Activated CD4-positive, CD25-positive, alpha-beta regulatory T cell treated with anti-CD3 and anti-CD28 coated beads, Interleukin-2, amount 50 U/mL, for 16 hours (primary cell): ENCODE data around the gene TSPAN17.
A peak's percentile ranks its signal among the peaks of the same experiment; 100 is the strongest.
"Not testable (repeated sequence)": the region's sequence is repeated elsewhere in the genome, so short reads cannot be mapped to it uniquely, and the experiment has no call there.

Experiments
- DNase-seq: peaks from one replicate; pipeline ENCODE4 v3.0.0-alpha.2; 2020; ENCODE audit warnings: low read depth, low spot score

Gene TSPAN17, protein sequence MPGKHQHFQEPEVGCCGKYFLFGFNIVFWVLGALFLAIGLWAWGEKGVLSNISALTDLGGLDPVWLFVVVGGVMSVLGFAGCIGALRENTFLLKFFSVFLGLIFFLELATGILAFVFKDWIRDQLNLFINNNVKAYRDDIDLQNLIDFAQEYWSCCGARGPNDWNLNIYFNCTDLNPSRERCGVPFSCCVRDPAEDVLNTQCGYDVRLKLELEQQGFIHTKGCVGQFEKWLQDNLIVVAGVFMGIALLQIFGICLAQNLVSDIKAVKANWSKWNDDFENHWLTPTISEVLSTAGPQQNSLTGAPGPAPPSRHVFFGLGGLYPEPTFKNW

DNA sequence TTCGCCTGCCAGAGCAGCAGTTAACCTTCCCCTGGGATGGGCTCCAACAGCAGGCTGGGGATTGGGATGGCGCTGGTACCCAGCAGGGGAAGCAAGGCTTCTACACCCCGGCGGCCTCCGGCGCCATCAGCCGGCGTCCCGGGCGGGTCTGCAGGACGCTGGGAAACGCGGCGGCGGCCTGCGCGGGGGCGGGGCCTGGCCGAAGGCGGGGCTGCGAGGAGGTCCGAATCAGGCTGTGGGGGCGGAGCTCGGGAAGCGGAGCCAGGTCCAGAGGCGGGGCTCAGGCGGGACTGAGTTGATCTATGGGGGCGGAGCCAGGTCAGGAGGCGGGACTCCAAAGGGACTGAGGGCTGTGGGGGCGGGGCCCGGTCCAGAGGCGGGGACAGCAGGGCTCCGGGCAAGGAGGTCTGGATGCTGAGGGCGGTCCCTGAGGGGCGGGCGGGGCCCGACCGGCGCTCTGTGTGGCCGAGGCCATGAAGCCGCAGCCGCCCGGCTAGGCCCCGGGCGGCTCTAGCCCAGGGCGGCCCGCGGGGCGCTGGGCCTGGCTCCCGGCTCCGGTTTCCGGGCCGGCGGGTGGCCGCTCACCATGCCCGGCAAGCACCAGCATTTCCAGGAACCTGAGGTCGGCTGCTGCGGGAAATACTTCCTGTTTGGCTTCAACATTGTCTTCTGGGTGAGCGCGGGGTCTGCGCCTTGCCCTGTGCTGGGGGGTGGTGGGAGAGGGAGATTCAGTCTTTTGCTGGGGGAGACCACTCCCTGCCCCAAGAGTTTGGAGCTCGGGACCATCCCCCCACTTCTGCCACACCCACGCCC lies at the start of gene TSPAN17:
TSS of gene TSPAN17 (plus strand) at position 455 of the 813 bp plus-strand sequence. CDS start at position 587, 132 bp downstream.
- DNase-seq: peak; percentile 93

- DNase-seq: not testable (repeated sequence)
Observed at GRCh38 chr5:176599749-176600430, 47.4 kb upstream of the TSPAN17 start.

- DNase-seq: no peak
Observed at GRCh38 chr5:176601901-176602482, 45.3 kb upstream of the TSPAN17 start.

DNA sequence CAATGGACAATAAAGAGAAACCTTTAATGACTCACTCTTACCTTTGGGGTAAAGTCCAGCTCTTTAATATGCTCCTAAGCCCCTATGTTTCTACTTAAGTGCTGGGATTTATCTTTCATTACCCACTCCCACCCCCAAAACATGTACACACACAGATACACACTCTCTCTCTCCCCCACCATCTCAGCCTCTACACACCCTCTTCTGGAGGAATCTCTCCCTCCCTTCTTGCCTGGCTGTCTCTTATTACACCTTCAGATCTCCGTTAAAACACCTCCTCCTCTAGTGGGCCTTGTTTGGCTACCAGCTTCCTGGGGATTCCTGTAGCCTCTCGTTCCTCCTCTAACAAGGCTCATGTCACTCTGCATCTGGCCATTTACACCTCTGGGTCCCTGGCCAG lies 44.2 kb upstream of the TSPAN17 start:
- no peak for DNase-seq

- no peak for DNase-seq
Observed at GRCh38 chr5:176606032-176606431, 41.3 kb upstream of the TSPAN17 start.

DNA sequence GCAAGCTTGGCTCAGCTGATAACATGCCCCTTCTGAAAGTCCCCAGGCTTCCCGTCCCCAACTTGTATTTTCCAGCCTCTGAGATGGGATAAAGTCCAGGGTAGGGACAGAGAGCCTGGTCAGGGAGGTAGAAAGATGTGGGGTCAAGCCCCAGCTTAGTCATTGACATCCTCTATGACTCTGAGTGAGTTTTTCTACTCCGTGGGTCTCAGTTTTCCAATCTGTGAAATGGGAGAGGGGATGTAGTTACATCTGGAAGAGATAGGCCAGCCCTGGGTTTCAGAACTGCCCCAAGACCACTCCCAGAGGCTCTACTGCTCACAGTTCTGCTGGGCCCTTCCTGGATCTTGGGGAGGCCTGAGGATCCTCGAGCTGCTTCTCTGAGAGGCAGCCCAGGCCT lies 40.4 kb upstream of the TSPAN17 start:
- DNase-seq: no peak

DNA sequence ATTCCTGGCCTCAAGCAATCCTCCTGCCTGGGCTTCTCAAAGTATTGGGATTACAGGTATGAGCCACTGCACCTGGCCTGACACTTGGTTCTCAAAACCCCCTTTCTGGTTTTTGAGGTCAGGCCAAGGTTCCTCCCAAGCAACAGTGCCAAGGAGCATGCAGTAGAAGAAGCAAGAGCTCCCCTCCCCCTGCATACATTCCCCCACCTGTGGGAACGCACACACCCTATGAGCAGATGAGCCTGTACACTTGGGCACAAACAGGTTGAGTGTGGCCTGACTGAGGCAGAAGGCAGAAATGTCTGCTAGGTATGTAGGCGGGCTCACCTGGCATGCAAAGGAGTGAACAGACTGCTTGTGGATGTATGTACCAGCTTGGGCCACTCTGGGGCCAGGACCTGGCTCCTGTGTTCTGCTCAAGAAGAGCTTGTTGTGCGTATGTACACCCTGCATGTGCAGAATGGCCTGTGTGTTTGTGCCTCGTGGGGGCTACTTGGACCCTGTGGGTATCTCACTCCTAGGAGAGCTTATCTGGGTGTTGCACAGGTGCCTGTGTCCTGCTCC lies 39.1 kb upstream of the TSPAN17 start:
- DNase-seq: no peak

DNA sequence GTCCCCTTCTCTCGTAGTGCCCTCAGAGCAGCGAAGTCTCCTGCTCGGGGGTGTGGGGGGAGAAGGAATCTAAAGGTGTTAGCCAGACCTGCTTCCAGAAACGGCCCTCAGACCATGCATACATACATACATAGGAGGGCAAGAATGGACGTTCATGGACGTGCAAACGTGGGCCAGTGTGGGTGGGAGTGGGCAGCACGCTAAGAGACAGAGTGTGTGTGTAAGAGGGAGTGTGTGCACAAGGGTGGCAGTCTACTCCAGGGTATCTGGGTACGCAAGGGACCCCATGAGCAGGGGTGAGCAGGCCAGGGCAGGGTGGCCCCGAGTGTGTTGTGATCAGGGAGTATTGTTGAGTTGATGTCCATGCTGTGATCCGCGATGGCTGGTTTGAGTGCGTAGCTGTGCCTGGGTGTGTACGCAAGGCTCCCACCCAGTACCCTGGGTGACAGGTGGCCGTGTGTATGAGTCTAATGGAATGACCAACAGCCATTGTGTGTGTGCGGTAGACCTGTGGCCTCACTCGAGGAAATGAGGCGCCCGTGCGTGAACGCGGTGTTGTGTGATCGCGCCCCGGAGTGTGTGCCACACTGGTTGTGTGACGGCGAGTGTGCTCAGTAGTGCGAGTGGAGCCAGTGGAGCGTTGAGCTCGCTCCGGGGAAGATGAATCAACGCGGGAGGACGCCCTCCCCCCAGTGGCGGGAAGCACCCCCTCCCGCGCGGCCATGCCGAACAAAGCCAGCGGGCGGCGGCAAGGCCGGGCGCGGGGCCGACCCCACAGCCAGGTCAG lies 38.2 kb upstream of the TSPAN17 start:
- DNase-seq: no peak

DNA sequence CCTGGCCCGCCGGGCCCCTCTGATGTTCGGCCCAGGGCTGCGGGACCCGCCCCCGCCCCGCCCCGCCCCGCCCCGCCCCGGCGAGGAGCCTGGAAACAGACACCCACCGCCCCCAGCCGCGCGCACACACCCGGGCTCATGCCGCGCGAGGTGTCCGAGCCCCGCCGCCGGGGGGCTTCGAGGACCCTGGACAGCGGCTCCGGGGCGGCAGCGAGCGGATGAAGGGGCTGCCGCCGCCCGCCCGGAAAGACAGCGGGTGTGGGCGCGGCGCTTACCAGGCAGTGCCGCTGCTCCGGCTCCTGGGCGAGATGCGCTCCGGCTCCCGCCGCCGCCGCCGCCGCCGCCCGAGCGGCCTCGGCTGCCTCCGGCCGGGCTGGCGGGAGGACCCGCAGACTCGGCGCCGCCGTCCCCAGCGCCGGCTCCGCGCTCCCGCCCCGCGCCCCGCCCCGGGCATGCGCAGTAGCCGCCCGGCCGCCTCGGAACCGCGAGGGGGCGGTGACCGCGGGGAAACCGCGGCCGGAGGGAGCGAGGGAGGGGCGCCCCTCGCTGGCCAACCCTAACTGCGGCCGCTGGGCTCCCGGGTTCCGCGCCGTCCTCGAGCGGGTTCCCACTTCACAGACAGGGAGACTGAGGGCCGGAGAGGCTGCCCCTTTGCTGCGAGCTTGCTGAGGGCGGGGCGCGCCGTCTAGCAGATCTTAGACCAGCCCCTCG lies 37.4 kb upstream of the TSPAN17 start, which contains the start of gene GPRIN1:
TSS of gene GPRIN1 (minus strand) at position 433 of the 711 bp plus-strand sequence. CDS start 10,322 bp downstream, outside the sequence.
- no peak for DNase-seq

DNA sequence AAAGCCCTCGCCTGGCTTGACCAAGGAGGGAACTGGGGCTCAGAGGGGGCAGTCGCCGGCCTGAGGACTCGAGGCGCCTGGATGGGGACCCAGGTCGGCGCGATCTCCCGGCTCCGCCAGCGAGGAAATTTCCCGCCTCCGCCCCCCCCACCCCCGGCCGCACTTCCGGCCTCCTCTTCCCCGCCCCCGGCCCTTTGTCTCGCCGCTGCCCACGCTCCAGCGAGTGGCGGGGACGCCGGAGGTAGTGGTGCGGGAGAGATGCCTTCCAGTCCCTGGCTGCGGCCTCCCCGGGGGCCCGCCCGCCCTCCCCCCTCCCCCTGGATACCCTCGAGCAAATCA lies 36.9 kb upstream of the TSPAN17 start:
- DNase-seq: no peak

DNA sequence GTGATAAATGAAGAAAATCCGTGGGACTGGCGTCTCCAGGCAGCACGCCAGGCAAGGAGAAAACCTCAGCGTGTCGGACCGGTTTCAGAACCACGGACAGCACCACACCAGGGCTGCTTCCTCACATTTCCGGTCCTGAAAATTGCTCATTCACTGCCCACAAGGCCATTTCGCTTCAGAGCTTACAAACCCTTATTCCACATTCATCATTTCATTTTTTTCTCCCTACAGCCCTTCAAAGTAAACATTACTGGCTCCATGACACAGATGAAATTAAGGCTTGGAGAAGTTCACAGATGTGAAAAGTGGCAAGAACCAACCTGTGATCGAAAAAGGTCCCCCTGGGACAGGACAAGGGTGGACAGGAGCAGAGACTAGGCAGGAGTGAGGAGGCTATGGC lies 35.8 kb upstream of the TSPAN17 start:
- no peak for DNase-seq

DNA sequence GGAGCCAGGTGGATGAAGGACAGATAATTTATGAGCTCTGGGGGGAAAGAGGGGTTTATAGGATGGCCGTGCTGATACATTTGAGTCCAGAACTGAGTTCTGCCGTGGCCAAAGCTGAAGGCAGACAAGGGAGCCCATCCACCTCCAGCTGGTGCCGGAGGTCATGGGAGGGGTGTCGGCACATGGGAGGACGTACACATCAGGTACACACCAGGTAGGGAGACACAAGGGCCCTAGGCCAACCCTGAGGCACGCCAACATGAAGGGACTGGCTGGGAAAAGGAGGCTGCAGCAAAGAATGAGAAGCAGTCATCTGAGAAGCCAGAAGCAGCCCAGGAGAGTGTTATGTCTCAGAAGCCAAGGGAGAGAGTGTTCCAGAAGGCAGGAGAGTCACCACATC lies 35.3 kb upstream of the TSPAN17 start:
- DNase-seq: no peak

- no peak for DNase-seq
Observed at GRCh38 chr5:176612855-176613254, 34.4 kb upstream of the TSPAN17 start.

DNA sequence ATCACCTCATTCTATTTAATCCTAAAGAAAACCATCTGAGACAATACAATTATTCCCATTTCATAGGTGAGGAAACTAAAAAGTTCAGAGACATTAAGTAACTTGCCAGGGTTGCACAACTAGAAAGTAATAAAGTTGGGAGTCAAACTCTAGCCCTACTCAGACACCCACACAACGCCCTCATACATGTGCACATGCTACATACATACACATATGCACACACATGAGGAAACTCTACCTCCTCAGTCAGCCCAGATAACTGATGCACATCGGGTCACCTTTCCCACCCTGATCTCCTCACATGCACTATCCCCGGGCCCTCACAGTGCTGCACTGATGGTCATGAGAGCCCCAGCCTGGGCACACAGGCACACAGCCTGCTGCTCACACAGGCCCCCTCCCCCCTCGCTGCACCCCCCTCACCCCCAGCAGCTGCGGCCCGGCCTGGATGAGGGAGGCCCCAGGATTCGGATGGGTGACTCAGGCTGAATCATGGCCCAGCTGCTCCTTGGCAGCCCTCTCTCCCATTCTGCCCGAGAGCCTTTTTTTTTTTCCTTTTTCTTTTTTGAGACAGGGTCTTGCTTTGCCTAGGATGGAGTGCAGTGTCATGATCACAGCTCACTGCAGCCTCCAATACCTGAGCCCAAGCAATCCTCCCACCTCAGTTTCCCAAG lies 32.3 kb upstream of the TSPAN17 start:
- DNase-seq: no peak

DNA sequence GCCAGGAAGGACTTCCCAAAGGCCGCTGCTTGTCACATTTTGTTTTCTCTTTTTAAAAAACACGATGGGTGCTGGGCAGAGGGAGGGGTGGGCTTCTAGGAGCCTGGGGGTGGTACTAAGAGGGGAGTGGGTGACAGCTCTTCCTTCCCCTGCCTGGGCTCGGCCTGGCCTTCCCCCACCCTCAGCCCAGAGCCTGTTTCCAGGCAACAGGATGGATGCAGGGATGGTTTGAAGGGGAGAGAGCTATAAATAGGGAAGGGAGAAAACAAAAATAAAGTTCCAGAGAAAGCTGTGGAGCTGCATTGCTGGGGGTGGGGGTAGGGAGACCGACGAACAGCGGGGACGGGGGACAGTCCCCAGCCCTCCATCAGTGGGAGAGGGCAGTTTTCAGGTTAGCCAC lies 30.8 kb upstream of the TSPAN17 start:
- DNase-seq: no peak

- no peak for DNase-seq
Observed at GRCh38 chr5:176618783-176619182, 28.5 kb upstream of the TSPAN17 start.

DNA sequence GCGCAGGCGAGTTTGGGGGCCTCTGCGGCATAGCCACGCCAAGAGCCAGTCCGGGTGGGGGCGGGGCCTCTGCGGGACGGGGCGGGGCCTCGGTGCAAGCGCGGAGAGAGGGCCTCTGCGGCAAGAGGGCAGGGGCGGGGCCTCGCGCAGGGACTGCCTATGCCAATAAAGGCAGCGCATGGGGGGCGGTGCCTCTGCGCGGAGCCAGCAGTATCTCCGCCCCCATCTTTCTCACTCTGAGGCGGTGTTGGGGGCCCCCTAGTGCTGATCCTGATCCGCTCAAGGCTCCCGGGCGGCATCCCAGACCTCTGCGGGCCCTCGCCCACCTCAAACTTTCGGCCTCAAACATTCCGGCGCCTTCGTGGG lies 28.1 kb upstream of the TSPAN17 start:
- DNase-seq: peak; percentile 42

DNA sequence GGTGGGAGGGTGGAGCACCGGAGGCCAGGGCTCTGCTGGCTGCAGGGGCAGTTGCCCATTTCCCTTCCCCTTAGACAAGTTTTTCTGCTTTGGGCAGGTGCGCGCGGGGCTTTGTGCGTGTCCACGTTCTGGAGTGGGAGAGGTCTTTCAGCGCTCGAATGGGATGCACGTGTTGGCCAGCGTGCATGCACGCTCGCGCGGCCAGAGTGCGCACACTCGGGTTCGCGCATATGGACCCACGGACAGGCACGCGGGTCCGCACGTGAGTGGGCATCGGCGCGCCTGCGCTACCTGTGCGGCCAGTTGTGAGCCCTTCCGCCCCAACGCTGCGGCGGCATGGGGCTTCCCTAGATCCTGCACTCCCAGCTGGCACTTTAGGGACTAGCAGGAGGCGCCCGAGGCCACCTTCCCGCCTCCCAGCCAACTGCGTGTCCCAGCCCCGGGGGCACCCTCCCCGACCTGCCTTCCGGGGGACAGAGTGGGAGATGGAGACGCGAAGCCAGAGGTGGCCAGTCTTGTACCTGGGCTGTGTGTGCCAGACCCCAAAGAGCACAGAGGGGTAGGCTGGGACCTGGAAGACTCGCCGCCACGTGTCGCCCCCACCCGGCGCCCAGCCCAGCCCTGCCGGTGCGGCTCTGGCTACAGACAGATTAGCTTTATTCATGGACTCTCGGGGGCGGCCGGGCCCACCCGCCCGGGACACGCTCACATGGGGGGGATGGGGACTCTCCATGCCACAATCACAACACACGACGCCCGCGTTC lies 27.5 kb upstream of the TSPAN17 start:
- no peak for DNase-seq
